LNCAP (cell line): ENCODE results near the gene SEL1L.

ENCODE experiments used
- CTCF ChIP-seq: fragments of 450-650 bp; IDR thresholded peaks from 2 replicates; pipeline ENCODE4 v1.5.1; 2017; ENCODE audit warnings: mild to moderate bottlenecking

The SEL1L gene

DNA sequence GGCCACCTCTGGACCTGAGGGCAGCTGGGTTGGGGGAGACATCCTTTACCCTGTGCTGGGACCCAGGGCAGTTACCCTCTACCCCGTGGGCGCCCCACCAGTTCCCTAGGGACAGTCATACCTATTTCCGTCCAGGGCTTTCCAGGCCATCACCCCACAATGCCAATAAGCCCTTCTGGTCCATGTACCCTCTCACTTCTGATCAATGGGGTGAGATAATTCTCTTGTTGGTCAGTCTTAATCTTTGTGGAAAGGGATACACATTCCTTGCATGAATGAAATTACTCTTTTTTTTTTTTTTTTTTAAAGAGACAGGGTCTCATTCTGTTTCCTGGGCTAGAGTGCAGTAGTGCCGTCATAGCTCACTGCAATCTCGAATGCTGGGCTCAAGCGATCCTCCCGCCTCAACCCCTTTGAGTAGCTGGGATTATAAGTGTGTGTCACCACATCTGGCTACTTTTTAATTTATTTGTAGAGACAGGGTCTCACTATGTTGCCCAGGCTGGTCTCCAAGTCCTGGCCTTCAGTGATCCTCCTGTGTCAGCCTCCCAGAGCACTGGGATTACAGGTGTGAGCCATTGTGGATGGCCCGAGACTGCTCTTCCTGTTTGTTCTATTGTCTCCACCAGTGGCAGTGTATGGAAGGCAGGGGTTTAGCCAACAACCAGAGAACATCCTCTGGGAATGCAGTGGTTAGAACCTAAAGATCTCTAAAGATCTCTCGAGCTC lies 87.2 kb downstream of the SEL1L start:
- TF ChIP-seq CTCF: no peak

- TF ChIP-seq CTCF: no peak
These were observed 92.0 kb downstream of the SEL1L start for GRCh38 chr14:81441626-81442134.

GRCh38 chr14:81440041-81440440 lies 93.6 kb downstream of the SEL1L start:
- TF ChIP-seq CTCF: no peak

- no peak for TF ChIP-seq CTCF
These were observed 96.4 kb downstream of the SEL1L start for GRCh38 chr14:81437244-81437643.

- TF ChIP-seq CTCF: no peak
These were observed 97.1 kb downstream of the SEL1L start for GRCh38 chr14:81436296-81437138.

DNA sequence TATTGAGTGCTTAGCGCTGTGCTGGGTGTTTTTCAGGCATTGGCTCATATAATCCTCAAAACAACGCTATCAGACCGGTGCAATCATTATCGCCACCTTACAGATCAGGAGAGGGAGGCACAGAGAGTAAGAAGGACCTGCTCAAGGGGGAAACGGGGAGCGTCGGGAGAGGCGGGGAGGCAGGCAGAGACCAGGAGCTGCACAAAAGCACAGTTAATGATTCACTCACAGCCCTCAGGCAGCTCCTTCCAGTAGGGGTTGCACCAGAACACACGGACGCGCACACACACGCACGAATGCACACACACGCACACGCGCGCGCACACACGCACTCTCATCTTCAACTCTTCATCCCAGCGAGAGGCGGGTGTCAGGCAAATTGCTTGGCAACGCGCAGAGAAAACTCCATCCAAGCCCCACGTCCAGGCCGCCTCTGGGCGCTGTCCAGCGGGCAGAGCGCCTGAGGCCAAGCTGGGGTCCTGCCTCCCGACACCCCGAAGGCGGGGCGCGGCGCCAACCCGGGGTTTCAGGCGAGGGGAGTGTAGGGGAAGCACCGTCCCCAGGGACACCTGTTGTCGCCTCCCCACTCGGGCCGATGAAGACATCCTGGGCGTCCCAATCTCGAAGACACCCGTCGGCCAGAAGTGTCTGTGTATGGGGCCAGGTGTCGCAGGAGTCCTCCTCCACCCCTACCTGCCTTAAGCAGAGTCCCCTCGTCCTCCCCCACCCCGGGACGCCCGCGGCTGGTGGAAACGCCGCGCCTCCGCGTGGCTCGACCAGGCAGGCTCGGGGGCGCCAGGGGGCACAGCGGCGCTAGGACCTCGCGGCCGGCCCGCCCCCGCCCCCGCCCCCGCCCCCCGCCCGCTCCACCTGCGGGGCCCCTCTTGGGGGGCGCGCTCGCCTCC lies 98.0 kb downstream of the SEL1L start:
- no peak for TF ChIP-seq CTCF

DNA sequence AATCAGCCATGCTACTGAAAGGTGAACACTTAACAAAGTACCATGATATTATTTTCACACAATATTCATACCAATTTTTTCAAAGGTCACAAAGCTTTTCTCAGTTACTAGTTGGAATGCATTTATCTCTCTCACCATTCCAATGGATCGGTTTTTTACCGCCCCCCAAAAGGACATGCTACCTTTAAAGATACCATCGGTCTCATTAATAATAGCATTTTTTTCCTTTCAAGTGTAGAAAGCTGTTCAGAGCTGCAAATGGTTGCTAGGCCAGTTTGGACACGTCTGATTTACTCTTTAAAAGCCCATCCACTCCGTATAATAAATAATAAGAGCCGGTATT lies 98.6 kb downstream of the SEL1L start:
- no peak for TF ChIP-seq CTCF
